Endothelial cell of umbilical vein (primary cell): Measurements from ENCODE around the gene POLN. TPM values are rescaled to one million over a fixed set of nuclear protein-coding genes. Genes with fewer than 3 reads are reported as not detected.

Experiments
- BruUV-seq: library from RNA; stranded (reverse); fragments of 400-500 nt; replicated peaks from 2 replicates; lab custom pipeline; 2021; lab: Mats Ljungman, UMichigan
- CTCF ChIA-PET: fragments of 300-600, 350-600 bp; sonication (Branson Sonifier 250); formaldehyde crosslinking; loops from one replicate; lab custom pipeline; 2021; ENCODE audit warnings: antibody characterized with exemption, inconsistent platforms; lab: Charles Lee
- POLR2A ChIA-PET: fragments of 300-600, 350-600 bp; sonication (Branson Sonifier 250); formaldehyde crosslinking; loops from one replicate; lab custom pipeline; 2021; ENCODE audit warnings: antibody characterized with exemption, inconsistent platforms; lab: Charles Lee
- DNase-seq: peaks from one replicate; pipeline ENCODE4 v3.0.0-alpha.2; 2011; ENCODE audit warnings: low read depth, low spot score
- FAIRE-seq: peaks from 2 replicates; lab custom pipeline; 2011; peaks lifted over from hg19 to GRCh38; lab: Jason Lieb, UNC
- H2AFZ ChIP-seq: 2 replicates; pipeline ENCODE4 v1.6.0; 2012; ENCODE audit warnings: low read depth, low read length, control low read depth, inconsistent platforms
- H3K27ac ChIP-seq: 2 replicates; pipeline ENCODE4 v1.5.1; 2011; ENCODE audit warnings: low read depth, mild to moderate bottlenecking, control low read depth, low read length, moderate library complexity; ENCODE audit not compliant: insufficient read depth
- H3K27me3 ChIP-seq, 2 experiments: 2 replicates each; pipeline versions ENCODE4 v1.6.0 to v1.6.1; 2011; ENCODE audit warnings: low read length in 2 of 2, mixed read lengths in 1 of 2; ENCODE audit not compliant: control insufficient read depth in 2 of 2, insufficient read depth in 2 of 2
- H3K36me3 ChIP-seq, 2 experiments: 2 replicates in 1 of 2; 3 replicates in 1 of 2; pipeline ENCODE4 v1.5.1; 2011; ENCODE audit warnings: low read length in 2 of 2, mild to moderate bottlenecking in 1 of 2, moderate library complexity in 1 of 2; ENCODE audit not compliant: control insufficient read depth in 2 of 2, insufficient read depth in 2 of 2; ENCODE audit errors: extremely low read depth in 1 of 2
- H3K4me1 ChIP-seq: 3 replicates; pipeline ENCODE4 v1.5.1; 2011; ENCODE audit warnings: mild to moderate bottlenecking, low read length; ENCODE audit not compliant: control insufficient read depth, insufficient read depth; ENCODE audit errors: extremely low read depth
- H3K4me2 ChIP-seq: 2 replicates; pipeline ENCODE4 v1.6.1; 2011; ENCODE audit warnings: low read length, control low read depth, mixed read lengths; ENCODE audit not compliant: insufficient read depth
- H3K4me3 ChIP-seq, 3 experiments: fragments of 200-600 bp in 1 of 3; sonication (generic), shearing (Covaris generic) in 1 of 3; replicated peaks in 1 of 3; 2 replicates each; pipeline ENCODE4 v1.5.1; 2011 to 2016; ENCODE audit warnings: control low read depth in 3 of 3, low read length in 3 of 3, mild to moderate bottlenecking in 2 of 3, inconsistent platforms in 1 of 3, low read depth in 1 of 3, moderate library complexity in 1 of 3; ENCODE audit not compliant: insufficient read depth in 1 of 3
- H3K79me2 ChIP-seq: 2 replicates; pipeline ENCODE4 v1.6.0; 2012; ENCODE audit warnings: low read length, inconsistent platforms; ENCODE audit not compliant: control insufficient read depth, insufficient read depth
- H3K9ac ChIP-seq: replicated peaks from 2 replicates; pipeline ENCODE3; 2011; ENCODE audit warnings: low read length, control low read depth; ENCODE audit not compliant: insufficient read depth; ENCODE audit errors: extremely low read depth
- H3K9me1 ChIP-seq: replicated peaks from 3 replicates; pipeline ENCODE4 v1.6.0; 2011; ENCODE audit warnings: mild to moderate bottlenecking, low read length; ENCODE audit not compliant: control insufficient read depth, insufficient read depth; ENCODE audit errors: extremely low read depth
- H3K9me3 ChIP-seq: replicated peaks from 2 replicates; pipeline ENCODE4 v1.5.1; 2012; ENCODE audit warnings: low read length, inconsistent platforms; ENCODE audit not compliant: control insufficient read depth, insufficient read depth
- H4K20me1 ChIP-seq: replicated peaks from 2 replicates; pipeline ENCODE3; 2011; ENCODE audit warnings: mild to moderate bottlenecking, low read length; ENCODE audit not compliant: control insufficient read depth, insufficient read depth; ENCODE audit errors: extremely low read depth
- CTCF ChIP-seq, 2 donors: IDR thresholded peaks; 1 replicate in 1 of 2; 2 replicates in 1 of 2; pipeline ENCODE4 v1.5.1; 2011; ENCODE audit warnings: low read length in 2 of 2, mild to moderate bottlenecking in 2 of 2, moderate library complexity in 2 of 2, control low read depth in 1 of 2, inconsistent platforms in 1 of 2, low read depth in 1 of 2; ENCODE audit not compliant: insufficient read depth in 1 of 2; ENCODE audit errors: extremely low read depth in 1 of 2
- EZH2 ChIP-seq: IDR thresholded peaks from 2 replicates; pipeline ENCODE4 v1.6.1; 2012; ENCODE audit warnings: borderline replicate concordance, low read depth, mild to moderate bottlenecking, moderate library complexity, low read length, inconsistent platforms; ENCODE audit not compliant: severe bottlenecking
- FOS ChIP-seq: IDR thresholded peaks from 2 replicates; pipeline ENCODE4 v1.6.1; 2011; ENCODE audit warnings: mild to moderate bottlenecking, low read length, moderate library complexity, borderline replicate concordance; ENCODE audit not compliant: insufficient read depth
- GATA2 ChIP-seq: IDR thresholded peaks from 2 replicates; pipeline ENCODE4 v1.7.0; 2011; ENCODE audit warnings: low read depth, mild to moderate bottlenecking, moderate library complexity, mixed read lengths, low read length; ENCODE audit not compliant: insufficient read length, insufficient read depth
- JUN ChIP-seq: IDR thresholded peaks from 2 replicates; pipeline ENCODE4 v1.6.1; 2011; ENCODE audit warnings: borderline replicate concordance, low read depth; ENCODE audit not compliant: insufficient read length, insufficient read depth
- MYC ChIP-seq: IDR thresholded peaks from one replicate; pipeline ENCODE4 v1.6.1; 2011; ENCODE audit warnings: mild to moderate bottlenecking, low read depth, low read length
- POLR2A ChIP-seq: IDR thresholded peaks from 2 replicates; pipeline ENCODE4 v1.6.1; 2012; ENCODE audit warnings: low read depth, mild to moderate bottlenecking, control low read depth, low read length
- POLR2AphosphoS5 ChIP-seq: IDR thresholded peaks from 2 replicates; pipeline ENCODE4 v1.6.1; 2012; ENCODE audit warnings: low read depth, mild to moderate bottlenecking, control low read depth, low read length, moderate library complexity; ENCODE audit not compliant: insufficient read depth
- dilution Hi-C: fragments of 300-500 bp; cut with MboI; formaldehyde crosslinking; loops from one replicate; pipeline ENCODE4 v1.15.0; 2019; ENCODE audit warnings: low sequenced_read_pairs; ENCODE audit not compliant: extremely low pct_ligation_motif_present
- intact Hi-C: fragments of 100-400 bp; cut with micrococcal nuclease; formaldehyde crosslinking; loops from one replicate; pipeline ENCODE4 v1.10.0; 2022
- polyA plus RNA-seq, 4 experiments: library from polyadenylated mRNA; depleted of rRNA in 3 of 4; stranded (reverse) in 3 of 4; unstranded in 1 of 4; fragments of >200 nt; gene quantifications; 2 replicates each; pipeline versions ENCODE4 v1.2.1 to v1.2.3, GENCODE V29; 2011 to 2012; ENCODE audit warnings: missing spikeins in 1 of 4
- total RNA-seq: library from RNA; stranded (reverse); gene quantifications from 2 replicates; pipeline ENCODE4 v1.2.3, GENCODE V29; 2021
- TF ChIP-seq, protein P1 (sequence below): IDR thresholded peaks from 2 replicates; pipeline ENCODE4 v1.6.1; 2011; ENCODE audit not compliant: insufficient read depth, insufficient read length

Gene POLN
- total and polyA plus RNA-seq, 2 donors (not counting 3 experiments of a cell fraction or from before 2014, with no cell fraction given) = 1.3 to 4.2 TPM

DNA sequence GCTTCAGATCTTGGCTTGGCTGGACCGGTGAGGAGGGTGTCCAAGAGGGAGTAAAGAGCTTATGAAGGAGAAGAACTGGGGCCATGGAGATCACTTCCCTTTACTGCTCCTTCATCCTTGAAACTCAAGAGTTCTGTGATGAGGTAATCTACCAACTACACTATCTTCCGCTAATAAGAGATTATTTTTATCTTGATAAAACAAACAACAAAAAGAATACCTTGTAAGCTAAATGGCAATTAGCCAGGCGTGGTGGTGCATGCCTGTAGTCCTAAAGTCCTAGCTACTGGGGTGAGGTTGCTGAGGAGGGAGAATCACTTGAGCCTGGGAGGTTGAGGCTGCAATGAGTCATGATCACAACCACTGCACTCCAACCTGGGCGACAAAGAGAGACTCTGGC, 47.4 kb downstream of the POLN start:
- POLR2A ChIA-PET = no interaction called here
- no peak overlapping the region for H3K4me3 ChIP-seq
- no TSS peak for BruUV-seq
- no peaks in the 10 kb centered on the region for H3K9me3 ChIP-seq
- H2AFZ ChIP-seq = no peak overlapping the region
- no peak overlapping the region for H3K9ac ChIP-seq
- no peaks in the 10 kb centered on the region for H3K9me1 ChIP-seq
- H3K27ac ChIP-seq = no peak overlapping the region
- no peaks in the 10 kb centered on the region for H3K36me3 ChIP-seq
- dilution Hi-C loops (no loop called here), intact Hi-C loops (no loop called here)
- FAIRE-seq (no peak), DNase-seq (no peak)
- no peak overlapping the region for H3K4me2 ChIP-seq
- H4K20me1 ChIP-seq = no peaks in the 10 kb centered on the region
- H3K27me3 ChIP-seq = no peaks in the 10 kb centered on the region
- CTCF ChIA-PET = interaction anchor here (1.4 kb wide), 1 partner anchor 26 kb away, joined by 5 read pairs; no protein-coding TSS in a partner anchor
- TF ChIP-seq FOS (no peak), POLR2A (no peak), JUN (no peak), CTCF (IDR thresholded peaks at IDR 0.05; ENCODE audit: extremely low read depth in 1 of 2, insufficient read depth in 1 of 2, low read depth in 1 of 2, low read length in 2 of 2) (no peak), GATA2 (no peak), MYC (no peak), EZH2 (no peak), POLR2AphosphoS5 (no peak)
- TF ChIP-seq, protein P1, sequence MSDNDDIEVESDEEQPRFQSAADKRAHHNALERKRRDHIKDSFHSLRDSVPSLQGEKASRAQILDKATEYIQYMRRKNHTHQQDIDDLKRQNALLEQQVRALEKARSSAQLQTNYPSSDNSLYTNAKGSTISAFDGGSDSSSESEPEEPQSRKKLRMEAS = no peak
- no peaks in the 10 kb centered on the region for H3K4me1 ChIP-seq
- H3K79me2 ChIP-seq = no peaks in the 10 kb centered on the region
